ENCODE results near the gene SLC46A2. TPM values are rescaled to one million over a fixed set of nuclear protein-coding genes. Genes with fewer than 3 reads are reported as not detected.
A peak's percentile ranks its signal among the peaks of the same experiment; 100 is the strongest.

SLC46A2 gene
- polyA plus RNA-seq, 1 donor (not counting 4 experiments of a cell fraction or from before 2014, with no cell fraction given): not detected

DNA sequence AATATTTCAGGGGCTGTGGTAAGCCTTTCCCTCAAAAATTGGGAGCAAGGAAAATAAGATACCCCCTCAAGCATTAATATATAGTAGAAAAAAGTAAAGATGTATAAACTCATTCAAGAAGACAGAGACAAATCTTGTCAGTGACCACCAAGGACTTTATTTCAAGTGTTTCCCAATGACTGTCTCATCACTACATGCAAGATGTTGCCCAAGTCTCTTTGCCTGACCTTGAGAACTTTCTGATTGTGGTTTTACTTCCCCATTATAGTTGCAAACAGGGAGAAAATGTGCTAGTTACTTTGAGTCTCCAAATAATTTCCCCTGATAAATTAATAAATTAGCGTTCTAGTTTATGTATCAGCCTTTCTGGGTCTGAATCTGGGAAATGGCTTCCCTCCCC is 4.0 kb upstream of the SLC46A2 start:
- no peak for TF ChIP-seq CTCF (optimal IDR thresholded peaks at IDR 0.05 in 1 of 3, IDR thresholded peaks at IDR 0.05 in 1 of 3, conservative IDR thresholded peaks at IDR 0.05 in 1 of 3; ENCODE audit: extremely low read depth in 1 of 3, insufficient read depth in 2 of 3, low read length in 3 of 3)
- TF ChIP-seq EZH2 (IDR thresholded peaks at IDR 0.05; ENCODE audit: low read length): no peak
- no peaks in the 10 kb centered on the region for H3K9me1 ChIP-seq (ENCODE audit: control insufficient read depth, extremely low read depth, insufficient read depth, low read length)
- FAIRE-seq (no peak), DNase-seq (ENCODE audit: low read depth, low spot score) (no peak)
- H3K4me1 ChIP-seq (ENCODE audit: control insufficient read depth, extremely low read depth, insufficient read depth, low read length): no peaks in the 10 kb centered on the region
- no peaks in the 10 kb centered on the region for H4K20me1 ChIP-seq (ENCODE audit: control insufficient read depth, extremely low read depth, insufficient read depth, low read length)
- no peak overlapping the region for H3K27ac ChIP-seq (ENCODE audit: control insufficient read depth, insufficient read depth, low read length)
- H3K4me2 ChIP-seq (ENCODE audit: control insufficient read depth, extremely low read depth, insufficient read depth, low read depth, low read length): no peak overlapping the region
- H3K79me2 ChIP-seq (ENCODE audit: control insufficient read depth, insufficient read depth, low read length): no peaks in the 10 kb centered on the region
- no peak overlapping the region for H3K9ac ChIP-seq (ENCODE audit: control insufficient read depth, extremely low read depth, insufficient read depth, low read length)
- H3K9me3 ChIP-seq (ENCODE audit: control insufficient read depth, low read depth, low read length): no peaks in the 10 kb centered on the region
- H3K4me3 ChIP-seq (ENCODE audit: control insufficient read depth in 2 of 3, extremely low read depth in 1 of 3, insufficient read depth in 2 of 3, low read depth in 1 of 3, low read length in 3 of 3): no peak overlapping the region
- H3K27me3 ChIP-seq (ENCODE audit: control insufficient read depth, extremely low read depth, insufficient read depth, low read length): peaks cover 18% of the 10 kb centered on the region
- H3K36me3 ChIP-seq (ENCODE audit: control insufficient read depth in 2 of 2, extremely low read depth in 1 of 2, insufficient read depth in 2 of 2, low read length in 2 of 2): no peaks in the 10 kb centered on the region
- H2AFZ ChIP-seq (ENCODE audit: control insufficient read depth, low read length): no peak overlapping the region
- dilution Hi-C loops (cut with MboI; ENCODE audit: extremely low pct_ligation_motif_present, low sequenced_read_pairs): no loop called here

GRCh38 chr9:112894041-112894440 is 3.4 kb upstream of the SLC46A2 start:
- Histone ChIP-seq H3K4me2 (ENCODE audit: control insufficient read depth, extremely low read depth, insufficient read depth, low read depth, low read length) (no peak overlapping the region), H3K4me3 (ENCODE audit: control insufficient read depth in 2 of 3, extremely low read depth in 1 of 3, insufficient read depth in 2 of 3, low read depth in 1 of 3, low read length in 3 of 3) (no peak overlapping the region), H3K9me3 (ENCODE audit: control insufficient read depth, low read depth, low read length) (no peaks in the 10 kb centered on the region), H3K27me3 (ENCODE audit: control insufficient read depth, extremely low read depth, insufficient read depth, low read length) (peaks cover 20% of the 10 kb centered on the region), H3K36me3 (ENCODE audit: control insufficient read depth in 2 of 2, extremely low read depth in 1 of 2, insufficient read depth in 2 of 2, low read length in 2 of 2) (no peaks in the 10 kb centered on the region), H2AFZ (ENCODE audit: control insufficient read depth, low read length) (no peak overlapping the region), H3K9ac (ENCODE audit: control insufficient read depth, extremely low read depth, insufficient read depth, low read length) (no peak overlapping the region), H3K4me1 (ENCODE audit: control insufficient read depth, extremely low read depth, insufficient read depth, low read length) (no peaks in the 10 kb centered on the region), H4K20me1 (ENCODE audit: control insufficient read depth, extremely low read depth, insufficient read depth, low read length) (no peaks in the 10 kb centered on the region), H3K79me2 (ENCODE audit: control insufficient read depth, insufficient read depth, low read length) (no peaks in the 10 kb centered on the region), H3K27ac (ENCODE audit: control insufficient read depth, insufficient read depth, low read length) (no peak overlapping the region), H3K9me1 (ENCODE audit: control insufficient read depth, extremely low read depth, insufficient read depth, low read length) (no peaks in the 10 kb centered on the region)
- DNase-seq (ENCODE audit: low read depth, low spot score) (no peak), FAIRE-seq (peak; percentile 71)
- no peak for TF ChIP-seq CTCF (optimal IDR thresholded peaks at IDR 0.05 in 1 of 3, IDR thresholded peaks at IDR 0.05 in 1 of 3, conservative IDR thresholded peaks at IDR 0.05 in 1 of 3; ENCODE audit: extremely low read depth in 1 of 3, insufficient read depth in 2 of 3, low read length in 3 of 3)
- no peak for TF ChIP-seq EZH2 (IDR thresholded peaks at IDR 0.05; ENCODE audit: low read length)
- dilution Hi-C loops (cut with MboI; ENCODE audit: extremely low pct_ligation_motif_present, low sequenced_read_pairs): no loop called here

Measured in keratinocyte (primary cell).